H1 (cell line): ENCODE measurements around the gene NFATC4. TPM values are rescaled to one million over a fixed set of nuclear protein-coding genes. Genes with fewer than 3 reads are reported as not detected.

Experiments
- CTCF ChIA-PET: fragments of 300-600 bp; sonication (Branson Sonifier 250); formaldehyde crosslinking; loops from one replicate; lab custom pipeline; 2021; ENCODE audit not compliant: partially characterized antibody; lab: Charles Lee
- POLR2A ChIA-PET: fragments of 300-600 bp; sonication (Branson Sonifier 250); formaldehyde crosslinking; loops from one replicate; lab custom pipeline; 2021; ENCODE audit warnings: inconsistent platforms; ENCODE audit not compliant: partially characterized antibody; lab: Charles Lee
- DNase-seq, 2 experiments: peaks; one replicate each; pipeline versions ENCODE4 v3.0.0 to v3.0.0-alpha.2; 2010 to 2022; ENCODE audit warnings: low spot score in 2 of 2, low read depth in 1 of 2, mixed read lengths in 1 of 2
- FAIRE-seq: peaks from 2 replicates; lab custom pipeline; 2011; peaks lifted over from hg19 to GRCh38; lab: Jason Lieb, UNC
- H2AFZ ChIP-seq: 2 replicates; pipeline ENCODE4 v1.8.1; 2012; ENCODE audit warnings: low read length, inconsistent platforms
- H2AK5ac ChIP-seq: 2 replicates; pipeline ENCODE4 v1.6.1; 2013; ENCODE audit warnings: low read depth, low read length
- H2BK120ac ChIP-seq: replicated peaks from 2 replicates; pipeline ENCODE3; 2013; ENCODE audit warnings: low read depth, low read length, inconsistent platforms
- H2BK12ac ChIP-seq: 2 replicates; pipeline ENCODE4 v1.6.1; 2013; ENCODE audit warnings: low read depth, low read length
- H2BK15ac ChIP-seq: 2 replicates; pipeline ENCODE4 v1.6.1; 2013; ENCODE audit warnings: low read length
- H2BK20ac ChIP-seq: 2 replicates; pipeline ENCODE4 v1.6.1; 2013; ENCODE audit warnings: low read length
- H2BK5ac ChIP-seq: 2 replicates; pipeline ENCODE4 v1.6.1; 2013; ENCODE audit warnings: low read depth, low read length
- H3K14ac ChIP-seq: 2 replicates; pipeline ENCODE4 v1.6.1; 2013; ENCODE audit warnings: inconsistent platforms; ENCODE audit not compliant: insufficient read length
- H3K18ac ChIP-seq: 2 replicates; pipeline ENCODE4 v1.6.1; 2013; ENCODE audit warnings: low read length; ENCODE audit errors: extremely low read depth
- H3K23ac ChIP-seq: 2 replicates; pipeline ENCODE4 v1.6.1; 2013; ENCODE audit warnings: inconsistent platforms; ENCODE audit not compliant: insufficient read length
- H3K23me2 ChIP-seq: 2 replicates; pipeline ENCODE4 v1.6.1; 2013; ENCODE audit warnings: low read depth, low read length
- H3K27ac ChIP-seq: 2 replicates; pipeline ENCODE4 v1.6.1; 2011; ENCODE audit warnings: low read depth, low read length, inconsistent platforms
- H3K27me3 ChIP-seq, 4 experiments: replicated peaks in 1 of 4; 1 replicate in 1 of 4; 2 replicates in 3 of 4; pipeline versions ENCODE4 v1.6.1 to v1.8.1; 2011 to 2013; ENCODE audit warnings: low read length in 3 of 4, mild to moderate bottlenecking in 3 of 4, inconsistent platforms in 2 of 4, mixed read lengths in 2 of 4, moderate library complexity in 1 of 4; ENCODE audit not compliant: control insufficient read depth in 3 of 4, insufficient read depth in 3 of 4; ENCODE audit errors: extremely low read depth in 1 of 4
- H3K36me3 ChIP-seq, 4 experiments: 2 replicates each; pipeline versions ENCODE4 v1.6.1 to v1.8.1; 2011 to 2013; ENCODE audit warnings: mild to moderate bottlenecking in 4 of 4, low read length in 3 of 4, moderate library complexity in 2 of 4, control low read depth in 1 of 4, inconsistent platforms in 1 of 4; ENCODE audit not compliant: insufficient read depth in 4 of 4, control insufficient read depth in 2 of 4
- H3K4ac ChIP-seq: replicated peaks from 2 replicates; pipeline ENCODE3; 2013; ENCODE audit warnings: low read length, low read depth, mixed read lengths, inconsistent platforms; ENCODE audit not compliant: insufficient read length
- H3K4me1 ChIP-seq, 4 experiments: replicated peaks in 1 of 4; 1 replicate in 1 of 4; 2 replicates in 3 of 4; pipeline versions ENCODE4 v1.6.1 to v1.8.1; 2011 to 2013; ENCODE audit warnings: low read length in 3 of 4, inconsistent platforms in 2 of 4, mixed read lengths in 1 of 4; ENCODE audit not compliant: insufficient read depth in 4 of 4, control insufficient read depth in 3 of 4
- H3K4me2 ChIP-seq, 2 experiments: 2 replicates each; pipeline versions ENCODE4 v1.6.1 to v1.8.1; 2011 to 2013; ENCODE audit warnings: low read depth in 2 of 2, low read length in 2 of 2, control low read depth in 1 of 2, inconsistent platforms in 1 of 2, mild to moderate bottlenecking in 1 of 2; ENCODE audit not compliant: insufficient read depth in 1 of 2
- H3K4me3 ChIP-seq, 4 experiments: fragments of 200-600, 300-600 bp in 1 of 4; sonication (generic), shearing (Covaris generic), sonication (Bioruptor Twin) in 1 of 4; 2 replicates each; pipeline versions ENCODE4 v1.5.1 to v1.8.1; 2011 to 2016; ENCODE audit warnings: low read length in 4 of 4, low read depth in 3 of 4, control low read depth in 2 of 4, inconsistent platforms in 2 of 4, mild to moderate bottlenecking in 2 of 4, mixed read lengths in 1 of 4, moderate library complexity in 1 of 4; ENCODE audit not compliant: insufficient read depth in 2 of 4; ENCODE audit errors: extremely low read depth in 1 of 4
- H3K56ac ChIP-seq: replicated peaks from 2 replicates; pipeline ENCODE3; 2013; ENCODE audit warnings: low read depth, mild to moderate bottlenecking, mixed read lengths, low read length, inconsistent platforms; ENCODE audit not compliant: insufficient read length
- H3K79me1 ChIP-seq: 2 replicates; pipeline ENCODE4 v1.6.1; 2013; ENCODE audit warnings: low read depth, low read length, control low read depth
- H3K79me2 ChIP-seq, 2 experiments: 2 replicates each; pipeline versions ENCODE4 v1.6.1 to v1.8.1; 2012 to 2013; ENCODE audit warnings: low read length in 2 of 2, mild to moderate bottlenecking in 2 of 2, inconsistent platforms in 1 of 2; ENCODE audit not compliant: insufficient read depth in 2 of 2, control insufficient read depth in 1 of 2
- H3K9ac ChIP-seq, 4 experiments: replicated peaks in 1 of 4; 1 replicate in 1 of 4; 2 replicates in 3 of 4; pipeline versions ENCODE4 v1.6.1 to v1.8.1; 2011 to 2013; ENCODE audit warnings: low read depth in 3 of 4, low read length in 3 of 4, control low read depth in 2 of 4, mild to moderate bottlenecking in 2 of 4, moderate library complexity in 2 of 4, inconsistent platforms in 1 of 4; ENCODE audit errors: extremely low read depth in 1 of 4
- H3K9me3 ChIP-seq, 2 experiments: 2 replicates each; pipeline versions ENCODE4 v1.6.1 to v1.8.1; 2012 to 2013; ENCODE audit warnings: mild to moderate bottlenecking in 2 of 2, moderate library complexity in 2 of 2, control low read depth in 1 of 2, inconsistent platforms in 1 of 2, low read depth in 1 of 2, low read length in 1 of 2, mixed read lengths in 1 of 2; ENCODE audit not compliant: insufficient read depth in 2 of 2
- H4K20me1 ChIP-seq, 2 experiments: replicated peaks in 1 of 2; 2 replicates each; pipeline versions ENCODE3 to v1.8.1; 2011 to 2013; ENCODE audit warnings: inconsistent platforms in 2 of 2, low read length in 2 of 2, mild to moderate bottlenecking in 1 of 2; ENCODE audit not compliant: insufficient read depth in 2 of 2, control insufficient read depth in 1 of 2
- H4K5ac ChIP-seq: 2 replicates; pipeline ENCODE4 v1.6.1; 2013; ENCODE audit warnings: low read length, low read depth, mixed read lengths, inconsistent platforms; ENCODE audit not compliant: insufficient read length
- H4K8ac ChIP-seq: 2 replicates; pipeline ENCODE4 v1.8.0; 2013; ENCODE audit warnings: mild to moderate bottlenecking, moderate library complexity, low read length, inconsistent platforms; ENCODE audit not compliant: insufficient read depth; ENCODE audit errors: extremely low read depth
- H4K91ac ChIP-seq: replicated peaks from 2 replicates; pipeline ENCODE3; 2013; ENCODE audit warnings: low read length, mixed read lengths, inconsistent platforms; ENCODE audit not compliant: insufficient read length
- CHD1 ChIP-seq: IDR thresholded peaks from 2 replicates; pipeline ENCODE4 v1.6.1; 2012; ENCODE audit warnings: low read depth, low read length, improper control_type of control experiment
- CHD2 ChIP-seq: IDR thresholded peaks from 2 replicates; pipeline ENCODE4 v1.6.1; 2012; ENCODE audit warnings: low read length, improper control_type of control experiment
- CREB1 ChIP-seq: IDR thresholded peaks from 2 replicates; pipeline ENCODE4 v1.6.1; 2012; ENCODE audit warnings: inconsistent platforms
- HDAC2 ChIP-seq, 2 experiments: fragments of 300-600 bp in 1 of 2; sonication (generic) in 1 of 2; IDR thresholded peaks; 2 replicates each; pipeline ENCODE4 v1.6.1; 2011 to 2012; ENCODE audit warnings: low read depth in 2 of 2, low read length in 2 of 2, mild to moderate bottlenecking in 2 of 2, moderate library complexity in 2 of 2, borderline replicate concordance in 1 of 2, inconsistent platforms in 1 of 2
- JUN ChIP-seq: IDR thresholded peaks from 2 replicates; pipeline ENCODE4 v1.6.1; 2011; ENCODE audit warnings: low read depth, mild to moderate bottlenecking, improper control_type of control experiment, low read length
- NANOG ChIP-seq: IDR thresholded peaks from 2 replicates; pipeline ENCODE4 v1.6.1; 2011; ENCODE audit warnings: low read length, low read depth, mild to moderate bottlenecking, inconsistent platforms; ENCODE audit not compliant: insufficient read depth, poor library complexity, severe bottlenecking
- NRF1 ChIP-seq: IDR thresholded peaks from 2 replicates; pipeline ENCODE4 v1.6.1; 2011; ENCODE audit warnings: mild to moderate bottlenecking, low read depth, low read length, improper control_type of control experiment
- POLR2A ChIP-seq, 2 experiments: IDR thresholded peaks; 1 replicate in 1 of 2; 2 replicates in 1 of 2; pipeline ENCODE4 v1.6.1; 2011; ENCODE audit warnings: low read depth in 2 of 2, low read length in 2 of 2, mild to moderate bottlenecking in 2 of 2; ENCODE audit errors: control extremely low read depth in 1 of 2
- RXRA ChIP-seq: IDR thresholded peaks from 2 replicates; pipeline ENCODE4 v1.6.1; 2011; ENCODE audit warnings: low read depth, mild to moderate bottlenecking, low read length, moderate library complexity; ENCODE audit not compliant: insufficient read depth
- SIX5 ChIP-seq: IDR thresholded peaks from 2 replicates; pipeline ENCODE4 v1.6.1; 2011; ENCODE audit warnings: mild to moderate bottlenecking, low read depth, low read length
- SP2 ChIP-seq: IDR thresholded peaks from 2 replicates; pipeline ENCODE4 v1.6.1; 2012; ENCODE audit warnings: mild to moderate bottlenecking, low read length, inconsistent platforms
- TAF7 ChIP-seq: optimal IDR thresholded peaks from 2 replicates; pipeline ENCODE3; 2011; ENCODE audit warnings: low read depth, mild to moderate bottlenecking, inconsistent platforms, low read length, moderate library complexity, borderline replicate concordance
- YY1 ChIP-seq: IDR thresholded peaks from 2 replicates; pipeline ENCODE4 v1.6.1; 2011; ENCODE audit warnings: low read depth, mild to moderate bottlenecking, low read length
- WGBS, 2 experiments: shearing (Covaris generic) in 1 of 2; methylation state at CpG; one replicate each; pipeline versions ENCODE4 v1.1.6 to v1.1.7; 2013 to 2015; ENCODE audit warnings: low lambda C conversion rate in 2 of 2, mixed read lengths in 2 of 2, inconsistent platforms in 1 of 2, low coverage in 1 of 2, missing lambda C conversion rate in 1 of 2; ENCODE audit not compliant: insufficient replicate concordance in 2 of 2, insufficient coverage in 1 of 2, insufficient read length in 1 of 2; ENCODE audit errors: extremely low coverage in 1 of 2, missing lambda C conversion rate in 1 of 2; 5-methylcytosine and 5-hydroxymethylcytosine counted together
- polyA plus RNA-seq, 7 experiments: library from polyadenylated mRNA; depleted of rRNA in 3 of 7; stranded (reverse) in 5 of 7; unstranded in 2 of 7; fragments of >200 nt in 5 of 7; fragments of 200-250 nt in 2 of 7; gene quantifications; 1 replicate in 5 of 7; 2 replicates in 1 of 7; 4 replicates in 1 of 7; pipeline versions ENCODE4 v1.2.1 to v1.2.3, GENCODE V29; 2011 to 2013; ENCODE audit warnings: missing spikeins in 2 of 7, mixed read lengths in 2 of 7
- total RNA-seq: library from RNA; stranded (reverse); fragmentation: NEBNext Ultra II Directional; extraction: Animal tissue kit (Norgen Biotek cat#: 25700); gene quantifications from 2 replicates; pipeline ENCODE4 v1.2.1, GENCODE V29; 2021
- TF ChIP-seq, protein P1 (sequence below): IDR thresholded peaks from 2 replicates; pipeline ENCODE4 v1.6.1; 2012; ENCODE audit warnings: inconsistent platforms

Gene NFATC4
- total and polyA plus RNA-seq, 2 of the 8 experiments (the other 6 are each of a cell fraction or from before 2014, with no cell fraction given): 47.3 to 50.3 TPM

DNA sequence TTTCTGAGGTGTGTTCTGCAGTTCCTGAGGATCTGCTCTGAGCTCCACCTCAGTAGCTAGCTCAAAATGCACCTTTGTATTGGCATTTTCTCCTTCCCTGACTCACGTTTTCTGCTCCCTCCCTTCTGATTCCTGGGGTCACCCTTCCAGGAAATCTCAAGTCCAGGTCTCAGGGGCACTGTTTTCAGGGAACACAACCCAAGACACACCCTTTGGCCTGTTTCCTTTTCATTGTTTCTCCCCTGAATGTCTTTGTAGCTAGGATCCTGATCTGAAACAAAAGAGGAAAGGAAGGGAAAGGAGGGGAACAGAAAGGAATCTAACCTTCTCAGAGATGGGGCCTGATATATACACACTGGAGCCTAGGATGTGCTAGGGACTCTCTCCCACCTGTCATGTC lies 20.9 kb upstream of the NFATC4 start:
- WGBS, 2 experiments: 42% methylated on average over 1 of the region's 1 CpG; no CpG with 5 or more reads in 1 of the 2 experiments
- Histone ChIP-seq H3K23me2 (0 out of 2 replicates have a peak, but pooled peaks cover 2% of the 10 kb centered on the region), H3K79me2 (no peaks in the 10 kb centered on the region), H2BK15ac (no peak overlapping the region), H3K4me3 (no peak overlapping the region), H3K79me1 (no peaks in the 10 kb centered on the region), H3K23ac (no peak overlapping the region), H3K9ac (no peak overlapping the region), H3K27me3 (peaks cover 0 to 11% (median 8%) of the 10 kb centered on the region in 4 experiments; a peak in 6 of 7 replicates), H3K27ac (no peak overlapping the region), H4K20me1 (peaks cover 0 to 2% of the 10 kb centered on the region in 2 experiments), H4K91ac (no peak overlapping the region), H3K36me3 (no peaks in the 10 kb centered on the region), H2BK120ac (no peak overlapping the region), H3K4ac (no peak overlapping the region), H3K14ac (no peak overlapping the region), H2BK12ac (no peak overlapping the region), H3K9me3 (no peaks in the 10 kb centered on the region), H2BK5ac (no peak overlapping the region), H3K56ac (no peak overlapping the region), H2BK20ac (no peak overlapping the region), H3K18ac (no peak overlapping the region), H3K4me1 (no peaks in the 10 kb centered on the region), H2AFZ (no peak overlapping the region), H4K5ac (no peak overlapping the region), H4K8ac (no peak overlapping the region), H3K4me2 (no peak overlapping the region), H2AK5ac (no peak overlapping the region)
- FAIRE-seq (no peak), DNase-seq (no peak)
- ChIA-PET CTCF (interaction anchor here (0.6 to 4.4 kb wide), 12 partner anchors 12 to 142 kb away, joined by 3 to 33 read pairs (median 4); partner anchors contain the start of genes ADCY4, CIDEB and TSSK4), POLR2A (interaction anchor here (0.7 kb wide), 1 partner anchor 17 kb away, joined by 3 read pairs; no protein-coding TSS in a partner anchor)
- TF ChIP-seq CREB1: no peak
- TF ChIP-seq TAF7: no peak
- no peak for TF ChIP-seq JUN
- no peak for TF ChIP-seq SP2
- TF ChIP-seq HDAC2 (IDR thresholded peaks at IDR 0.05; ENCODE audit: borderline replicate concordance in 1 of 2, low read depth in 2 of 2, low read length in 2 of 2): no peak
- TF ChIP-seq, protein P1, sequence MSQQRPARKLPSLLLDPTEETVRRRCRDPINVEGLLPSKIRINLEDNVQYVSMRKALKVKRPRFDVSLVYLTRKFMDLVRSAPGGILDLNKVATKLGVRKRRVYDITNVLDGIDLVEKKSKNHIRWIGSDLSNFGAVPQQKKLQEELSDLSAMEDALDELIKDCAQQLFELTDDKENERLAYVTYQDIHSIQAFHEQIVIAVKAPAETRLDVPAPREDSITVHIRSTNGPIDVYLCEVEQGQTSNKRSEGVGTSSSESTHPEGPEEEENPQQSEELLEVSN: no peak
- no peak for TF ChIP-seq RXRA
- no peak for TF ChIP-seq CHD2
- no peak for TF ChIP-seq NANOG
- TF ChIP-seq YY1: no peak
- no peak for TF ChIP-seq SIX5
- TF ChIP-seq NRF1: no peak
- no peak for TF ChIP-seq CHD1
- TF ChIP-seq POLR2A (IDR thresholded peaks at IDR 0.05; ENCODE audit: control extremely low read depth in 1 of 2, low read depth in 2 of 2, low read length in 2 of 2): no peak
